Transverse colon (tissue), 3 donors: ENCODE data around the gene NFIA.

Experiments used
- POLR2A ChIP-seq: fragments of 450-650 bp; IDR thresholded peaks from one replicate; pipeline ENCODE4 v1.6.1; 2016; ENCODE audit warnings: antibody characterized with exemption, mild to moderate bottlenecking, moderate library complexity
- TF ChIP-seq, protein P1 (sequence below), 5 experiments: fragments of 200-600 bp in 3 of 5; fragments of 450-650 bp in 2 of 5; sonication (generic) in 3 of 5; IDR thresholded peaks; 1 replicate in 2 of 5; 2 replicates in 3 of 5; pipeline ENCODE4 v1.5.1; 2016 to 2017; ENCODE audit warnings: antibody characterized with exemption in 5 of 5, inconsistent platforms in 3 of 5, mild to moderate bottlenecking in 2 of 5, moderate library complexity in 1 of 5

GRCh38 chr1:61504852-61505390, 422.6 kb downstream of the NFIA start:
- no peak for TF ChIP-seq POLR2A
- TF ChIP-seq, protein P1, sequence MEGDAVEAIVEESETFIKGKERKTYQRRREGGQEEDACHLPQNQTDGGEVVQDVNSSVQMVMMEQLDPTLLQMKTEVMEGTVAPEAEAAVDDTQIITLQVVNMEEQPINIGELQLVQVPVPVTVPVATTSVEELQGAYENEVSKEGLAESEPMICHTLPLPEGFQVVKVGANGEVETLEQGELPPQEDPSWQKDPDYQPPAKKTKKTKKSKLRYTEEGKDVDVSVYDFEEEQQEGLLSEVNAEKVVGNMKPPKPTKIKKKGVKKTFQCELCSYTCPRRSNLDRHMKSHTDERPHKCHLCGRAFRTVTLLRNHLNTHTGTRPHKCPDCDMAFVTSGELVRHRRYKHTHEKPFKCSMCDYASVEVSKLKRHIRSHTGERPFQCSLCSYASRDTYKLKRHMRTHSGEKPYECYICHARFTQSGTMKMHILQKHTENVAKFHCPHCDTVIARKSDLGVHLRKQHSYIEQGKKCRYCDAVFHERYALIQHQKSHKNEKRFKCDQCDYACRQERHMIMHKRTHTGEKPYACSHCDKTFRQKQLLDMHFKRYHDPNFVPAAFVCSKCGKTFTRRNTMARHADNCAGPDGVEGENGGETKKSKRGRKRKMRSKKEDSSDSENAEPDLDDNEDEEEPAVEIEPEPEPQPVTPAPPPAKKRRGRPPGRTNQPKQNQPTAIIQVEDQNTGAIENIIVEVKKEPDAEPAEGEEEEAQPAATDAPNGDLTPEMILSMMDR (IDR thresholded peaks at IDR 0.05) = no peak
